Transverse colon (tissue), 4 donors: ENCODE results near the gene CDK19.

ENCODE experiments used
- EP300 ChIP-seq: sonication (generic); formaldehyde crosslinking; IDR thresholded peaks from one replicate; pipeline ENCODE4 v1.6.1; 2017; ENCODE audit warnings: antibody characterized with exemption, low read depth
- POLR2A ChIP-seq: fragments of 450-650 bp; IDR thresholded peaks from one replicate; pipeline ENCODE4 v1.6.1; 2016; ENCODE audit warnings: antibody characterized with exemption, mild to moderate bottlenecking, moderate library complexity
- POLR2AphosphoS5 ChIP-seq, 3 donors: sonication (generic); formaldehyde crosslinking; IDR thresholded peaks; one replicate each; pipeline ENCODE4 v1.6.1; 2016; ENCODE audit warnings: antibody characterized with exemption in 3 of 3
- TF ChIP-seq, protein P1 (sequence below), 5 experiments: fragments of 200-600 bp in 3 of 5; fragments of 450-650 bp in 2 of 5; sonication (generic) in 3 of 5; IDR thresholded peaks; 1 replicate in 2 of 5; 2 replicates in 3 of 5; pipeline ENCODE4 v1.5.1; 2016 to 2017; ENCODE audit warnings: antibody characterized with exemption in 5 of 5, inconsistent platforms in 3 of 5, mild to moderate bottlenecking in 2 of 5, moderate library complexity in 1 of 5

DNA sequence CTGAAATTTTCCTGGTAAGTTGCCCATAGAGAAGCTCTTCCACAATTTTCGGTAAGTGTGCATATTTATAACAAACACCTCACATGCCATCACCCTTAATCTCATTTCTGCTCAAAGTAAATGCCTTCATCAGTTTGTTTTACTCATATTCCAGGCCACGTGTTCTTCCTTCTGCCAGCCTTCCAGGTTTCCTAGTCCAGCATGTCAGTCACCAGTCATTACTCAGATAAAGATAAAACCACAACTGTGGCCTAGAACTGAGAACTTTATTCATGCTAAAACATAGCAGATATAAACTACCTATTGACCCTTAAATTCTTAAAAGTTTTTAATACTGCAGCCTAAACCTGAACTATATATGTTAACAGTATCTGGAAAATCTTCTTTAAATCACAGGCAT, 189.4 kb downstream of the CDK19 start:
- TF ChIP-seq, protein P1, sequence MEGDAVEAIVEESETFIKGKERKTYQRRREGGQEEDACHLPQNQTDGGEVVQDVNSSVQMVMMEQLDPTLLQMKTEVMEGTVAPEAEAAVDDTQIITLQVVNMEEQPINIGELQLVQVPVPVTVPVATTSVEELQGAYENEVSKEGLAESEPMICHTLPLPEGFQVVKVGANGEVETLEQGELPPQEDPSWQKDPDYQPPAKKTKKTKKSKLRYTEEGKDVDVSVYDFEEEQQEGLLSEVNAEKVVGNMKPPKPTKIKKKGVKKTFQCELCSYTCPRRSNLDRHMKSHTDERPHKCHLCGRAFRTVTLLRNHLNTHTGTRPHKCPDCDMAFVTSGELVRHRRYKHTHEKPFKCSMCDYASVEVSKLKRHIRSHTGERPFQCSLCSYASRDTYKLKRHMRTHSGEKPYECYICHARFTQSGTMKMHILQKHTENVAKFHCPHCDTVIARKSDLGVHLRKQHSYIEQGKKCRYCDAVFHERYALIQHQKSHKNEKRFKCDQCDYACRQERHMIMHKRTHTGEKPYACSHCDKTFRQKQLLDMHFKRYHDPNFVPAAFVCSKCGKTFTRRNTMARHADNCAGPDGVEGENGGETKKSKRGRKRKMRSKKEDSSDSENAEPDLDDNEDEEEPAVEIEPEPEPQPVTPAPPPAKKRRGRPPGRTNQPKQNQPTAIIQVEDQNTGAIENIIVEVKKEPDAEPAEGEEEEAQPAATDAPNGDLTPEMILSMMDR (IDR thresholded peaks at IDR 0.05), result no peak
- TF ChIP-seq EP300, result no peak
- TF ChIP-seq POLR2A, result no peak
- no peak for TF ChIP-seq POLR2AphosphoS5 (IDR thresholded peaks at IDR 0.05)
